Fibroblast of skin of scalp (primary cell): ENCODE data around the gene APBB1IP.
"Not testable (repeated sequence)": the region's sequence is repeated elsewhere in the genome, so short reads cannot be mapped to it uniquely, and the experiment has no call there.

ENCODE experiments used
- DNase-seq: peaks from one replicate; pipeline ENCODE4 v3.0.0-alpha.2; 2013

The APBB1IP gene

GRCh38 chr10:26479766-26480492, 41.8 kb downstream of the APBB1IP start:
- DNase-seq: no peak

- DNase-seq: no peak
Measured at GRCh38 chr10:26481315-26481692, 43.2 kb downstream of the APBB1IP start.

- no peak for DNase-seq
Measured at GRCh38 chr10:26481914-26482550, 43.9 kb downstream of the APBB1IP start.

GRCh38 chr10:26483554-26483953, 45.4 kb downstream of the APBB1IP start:
- DNase-seq: no peak

GRCh38 chr10:26485150-26485941, 47.2 kb downstream of the APBB1IP start:
- peak; percentile 4 for DNase-seq

- peak; percentile 74 for DNase-seq
Measured at GRCh38 chr10:26486304-26486703, 48.2 kb downstream of the APBB1IP start.

GRCh38 chr10:26486990-26487850, 49.1 kb downstream of the APBB1IP start:
- DNase-seq: peak; percentile 71

GRCh38 chr10:26488344-26488743, 50.2 kb downstream of the APBB1IP start:
- DNase-seq: no peak

- no peak for DNase-seq
Measured at GRCh38 chr10:26489081-26489480, 50.9 kb downstream of the APBB1IP start.

- not testable (repeated sequence) for DNase-seq
Measured at GRCh38 chr10:26490367-26490766, 52.2 kb downstream of the APBB1IP start.

- DNase-seq: no peak
Measured at GRCh38 chr10:26491276-26491675, 53.1 kb downstream of the APBB1IP start.

GRCh38 chr10:26491934-26492333, 53.8 kb downstream of the APBB1IP start:
- DNase-seq: no peak

- not testable (repeated sequence) for DNase-seq
Measured at GRCh38 chr10:26492725-26493124, 54.6 kb downstream of the APBB1IP start.

GRCh38 chr10:26494018-26494417, 55.9 kb downstream of the APBB1IP start:
- no peak for DNase-seq

- DNase-seq: no peak
Measured at GRCh38 chr10:26499426-26499825, 61.3 kb downstream of the APBB1IP start.

GRCh38 chr10:26502986-26503385, 64.8 kb downstream of the APBB1IP start:
- no peak for DNase-seq

- no peak for DNase-seq
Measured at GRCh38 chr10:26503911-26504310, 65.8 kb downstream of the APBB1IP start.

- DNase-seq: not testable (repeated sequence)
Measured at GRCh38 chr10:26504429-26504828, 66.3 kb downstream of the APBB1IP start.

- no peak for DNase-seq
Measured at GRCh38 chr10:26505491-26505890, 67.3 kb downstream of the APBB1IP start.

GRCh38 chr10:26506736-26507135, 68.6 kb downstream of the APBB1IP start:
- DNase-seq: no peak

GRCh38 chr10:26507441-26507840, 69.3 kb downstream of the APBB1IP start:
- no peak for DNase-seq

- DNase-seq: no peak
Measured at GRCh38 chr10:26508016-26508415, 69.9 kb downstream of the APBB1IP start.

- DNase-seq: no peak
Measured at GRCh38 chr10:26509307-26509706, 71.2 kb downstream of the APBB1IP start.
